ENCODE data around the gene HEATR9.

Gene HEATR9

DNA sequence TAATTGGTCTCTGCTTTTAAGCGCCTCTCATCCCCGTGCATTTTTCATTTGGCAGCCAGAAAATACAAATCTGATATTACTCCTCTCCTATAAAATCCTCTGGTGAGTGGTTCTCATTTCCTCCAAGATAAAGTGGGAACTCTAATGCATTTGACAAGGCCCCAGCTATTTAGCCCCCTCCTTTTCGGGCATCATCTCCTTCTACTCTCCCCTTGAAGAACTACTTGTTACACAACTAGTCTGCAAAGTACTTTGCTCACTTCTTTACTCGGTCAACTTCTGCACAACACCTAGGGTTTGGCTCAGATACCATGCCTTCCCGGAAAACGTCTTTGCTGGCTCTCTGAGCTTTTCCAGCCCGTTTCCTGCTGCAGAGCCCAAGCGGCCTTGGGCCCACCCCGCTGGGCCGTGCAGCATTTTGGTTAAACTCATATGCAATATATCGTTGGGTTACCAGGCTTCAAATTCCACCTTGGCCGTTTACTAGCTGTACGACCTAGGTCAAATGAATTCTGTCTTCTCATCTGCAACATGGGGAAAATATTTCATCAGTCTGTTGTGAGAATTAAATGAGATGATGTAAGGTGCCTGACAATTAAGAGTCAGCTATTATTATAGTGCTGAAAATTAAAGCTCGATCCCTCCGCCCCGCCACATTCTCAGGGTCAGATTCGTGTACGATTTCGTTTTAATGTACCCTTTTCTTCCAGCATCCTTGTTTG, 60.3 kb downstream of the HEATR9 start:
- WGBS, 2 experiments (ENCODE audit: insufficient coverage in 2 of 2), result 46 to 51% methylated on average over 14 to 19 of the region's 19 CpGs
- H3K27ac ChIP-seq (ENCODE audit: low read depth, low read length, severe bottlenecking), result peak overlapping the region; percentile 93
- peaks cover 26% of the 10 kb centered on the region for H3K4me1 ChIP-seq (ENCODE audit: control insufficient read depth, insufficient read depth, low read length, poor library complexity, severe bottlenecking)
- H3K36me3 ChIP-seq (ENCODE audit: control insufficient read depth, insufficient read depth, low read length), result peaks cover 15% of the 10 kb centered on the region
- no peaks in the 10 kb centered on the region for H3K9me3 ChIP-seq (ENCODE audit: control insufficient read depth, low read length)
- H3K4me3 ChIP-seq (ENCODE audit: extremely low read depth, insufficient read depth, low read length, poor library complexity, severe bottlenecking), result peak overlapping the region; percentile 91

DNA sequence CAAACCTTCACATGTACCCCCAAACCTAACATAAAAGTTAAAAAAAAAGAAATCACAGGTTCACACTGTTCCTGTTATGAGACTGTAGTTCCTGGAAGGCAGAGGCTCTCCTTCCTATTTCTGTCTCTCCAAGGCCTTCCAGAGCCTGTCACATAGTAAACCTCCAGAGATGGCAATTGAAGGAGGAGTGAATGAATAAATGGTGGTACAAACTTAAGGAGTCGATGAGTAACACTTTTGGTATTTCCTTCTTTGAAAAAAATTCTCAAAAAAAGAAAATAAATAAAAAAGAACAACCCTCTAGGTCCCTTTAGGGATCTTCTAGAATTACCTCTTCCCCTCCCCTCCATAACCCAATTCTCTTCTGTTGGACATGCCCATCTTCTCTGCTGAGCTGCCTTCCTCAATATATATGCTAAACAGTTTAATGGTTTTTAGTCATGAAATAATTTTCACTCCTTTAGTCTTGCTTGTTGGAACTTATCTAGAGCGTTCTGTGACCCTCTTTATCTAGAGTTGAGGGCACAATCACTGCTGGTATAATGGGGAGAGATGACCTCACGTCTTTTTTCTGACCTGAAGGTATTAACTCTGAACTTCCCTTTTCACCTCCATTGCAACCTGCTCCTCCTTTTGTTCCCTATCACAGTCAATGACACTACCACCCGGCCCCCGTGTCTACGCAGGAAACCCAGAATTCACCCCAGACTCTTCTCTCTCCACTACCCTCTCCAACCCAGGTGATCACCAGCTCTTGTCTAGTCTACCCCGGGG, 61.1 kb downstream of the HEATR9 start:
- H3K36me3 ChIP-seq (ENCODE audit: control insufficient read depth, insufficient read depth, low read length), result peaks cover 7% of the 10 kb centered on the region

More for the DNA sequence above, 61.1 kb downstream of the HEATR9 start:
- no peak overlapping the region for H3K4me3 ChIP-seq (ENCODE audit: extremely low read depth, insufficient read depth, low read length, poor library complexity, severe bottlenecking)
- H3K4me1 ChIP-seq (ENCODE audit: control insufficient read depth, insufficient read depth, low read length, poor library complexity, severe bottlenecking), result peaks cover 26% of the 10 kb centered on the region
- no peaks in the 10 kb centered on the region for H3K9me3 ChIP-seq (ENCODE audit: control insufficient read depth, low read length)
- peak overlapping the region; percentile 93 for H3K27ac ChIP-seq (ENCODE audit: low read depth, low read length, severe bottlenecking)
- WGBS, 2 experiments (ENCODE audit: insufficient coverage in 2 of 2), result 90 to 96% methylated on average over 3 to 5 of the region's 7 CpGs

All from mesodermal cell (in vitro differentiated cells).